ENCODE data around the gene C11orf54. TPM values are rescaled to one million over a fixed set of nuclear protein-coding genes. Genes with fewer than 3 reads are reported as not detected.

The C11orf54 gene
- total RNA-seq: 15.1 and 18.1 TPM in 2 replicates

DNA sequence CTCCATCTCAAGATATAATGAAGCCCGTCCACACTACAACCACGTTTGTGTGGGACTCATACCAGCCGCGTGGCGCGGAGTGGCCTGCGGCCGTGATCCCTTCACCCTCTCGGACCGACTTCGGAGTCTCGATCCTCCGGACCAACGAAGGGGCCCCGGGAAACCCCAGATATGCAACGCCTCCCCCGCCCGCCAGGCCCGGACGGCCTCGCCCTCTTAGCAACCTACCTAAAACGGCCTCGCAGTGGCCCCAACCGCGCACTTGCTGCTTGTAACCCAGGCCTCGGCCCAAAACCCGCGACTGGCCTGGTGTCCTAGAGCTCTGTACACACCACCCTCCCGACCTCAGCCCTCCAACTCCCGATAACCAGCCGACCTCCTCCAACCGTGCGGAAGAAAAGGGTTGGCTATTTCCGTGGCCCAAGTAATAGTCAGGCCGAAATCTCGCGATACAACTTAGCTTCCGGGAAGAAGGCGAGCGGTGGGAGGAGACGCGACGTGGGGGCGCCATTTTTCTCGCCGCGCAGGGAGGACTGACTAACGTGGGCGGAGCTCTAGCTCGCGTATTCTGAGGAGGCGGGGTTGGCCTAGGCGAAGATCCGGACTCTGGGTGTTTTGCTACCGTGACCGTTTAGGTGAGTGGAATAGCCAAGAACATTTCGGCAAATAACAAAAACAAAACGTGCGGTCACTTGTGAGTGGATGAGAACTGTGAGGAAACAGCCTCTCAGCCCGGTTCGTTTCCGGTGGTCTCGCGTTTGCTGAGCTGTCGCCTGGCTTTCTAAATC, at the start of gene C11orf54, which contains the start of gene TAF1D:
C11orf54 (plus strand) TSS at position 579 of the 788 bp plus-strand sequence. CDS start 5,722 bp downstream, outside the sequence.
TAF1D (minus strand) TSS at position 402 of the 788 bp plus-strand sequence. CDS start 2,191 bp downstream, outside the sequence.

DNA sequence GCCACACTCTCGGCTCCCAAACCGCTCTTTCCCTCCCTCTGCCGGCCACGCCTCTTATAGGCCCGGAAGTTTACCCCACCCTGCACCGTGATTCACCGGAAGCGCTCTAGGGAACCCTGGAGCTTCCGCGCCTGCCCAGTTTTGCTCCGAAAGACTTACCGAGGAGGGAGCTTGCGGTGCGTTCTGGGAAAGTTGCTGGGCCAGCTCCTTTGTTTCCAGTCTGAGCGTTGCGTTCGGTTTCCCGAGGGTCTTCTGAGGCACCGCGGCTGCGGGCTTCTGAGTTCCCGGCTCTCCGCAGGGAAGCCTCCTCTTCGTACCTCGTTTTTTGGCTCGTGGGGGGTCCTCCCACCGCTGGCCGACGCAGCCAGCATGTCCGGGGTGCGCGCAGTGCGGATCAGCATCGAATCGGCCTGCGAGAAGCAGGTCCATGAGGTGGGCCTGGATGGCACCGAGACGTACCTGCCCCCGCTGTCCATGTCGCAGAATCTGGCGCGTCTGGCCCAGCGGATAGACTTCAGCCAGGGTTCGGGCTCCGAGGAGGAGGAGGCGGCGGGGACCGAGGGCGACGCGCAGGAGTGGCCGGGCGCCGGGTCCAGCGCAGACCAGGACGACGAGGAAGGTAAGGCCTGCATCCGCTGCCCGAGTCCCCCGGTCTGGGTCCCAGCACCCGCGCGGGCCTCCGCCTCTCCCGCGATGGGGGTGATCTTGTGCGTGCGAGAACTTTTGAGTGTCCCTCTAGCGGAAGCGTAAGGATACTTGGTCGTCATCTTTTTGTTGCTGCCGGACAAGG, 42.9 kb downstream of the C11orf54 start, which contains the start of gene MED17:
MED17 (plus strand) TSS at position 138 of the 790 bp plus-strand sequence; CDS start at position 370, 232 bp downstream.

Other genes starting within 250 kb of the C11orf54 start
- 8.0 and 11.7 TPM in 2 replicates for gene SMCO4, start 198.3 kb upstream of the C11orf54 start, total RNA-seq
- gene CEP295, start 80.0 kb upstream of the C11orf54 start, total RNA-seq: 9.1 and 12.9 TPM in 2 replicates
- gene TAF1D, start 177 bp upstream of the C11orf54 start, total RNA-seq: 124 and 139 TPM in 2 replicates
- gene MED17, start 42.6 kb downstream of the C11orf54 start, total RNA-seq: 16.8 and 23.3 TPM in 2 replicates
- gene VSTM5, start 108.9 kb downstream of the C11orf54 start, total RNA-seq: 0.18 and 0.43 TPM in 2 replicates

All from smooth muscle cell of bladder (primary cell).